H4 (cell line): ENCODE results near the gene NPAS4. TPM values are rescaled to one million over a fixed set of nuclear protein-coding genes. Genes with fewer than 3 reads are reported as not detected.

Source experiments
- total RNA-seq: library from RNA; depleted of rRNA; stranded (reverse); fragments of >200 nt; shearing (Covaris generic); gene quantifications from 2 replicates; pipeline ENCODE4 v1.2.3, GENCODE V29; 2014; rRNA removed

The NPAS4 gene
- total RNA-seq, 1 experiment from 2014 or later: not detected

Other genes with a start within 250 kb of the NPAS4 start
- gene KLC2, start 163.3 kb upstream of the NPAS4 start, total RNA-seq: 9.0 and 15.1 TPM in 2 replicates
- 98.6 and 111 TPM in 2 replicates for gene RAB1B, start 152.4 kb upstream of the NPAS4 start, total RNA-seq
- 8.4 and 10.8 TPM in 2 replicates for gene CNIH2, start 142.9 kb upstream of the NPAS4 start, total RNA-seq
- gene YIF1A, start 131.9 kb upstream of the NPAS4 start, total RNA-seq: 114 and 120 TPM in 2 replicates
- 0.08 and 0.10 TPM in 2 replicates for gene TMEM151A, start 129.1 kb upstream of the NPAS4 start, total RNA-seq
- gene CD248, start 104.0 kb upstream of the NPAS4 start, total RNA-seq: not detected in 2 replicates
- gene RIN1, start 84.6 kb upstream of the NPAS4 start, total RNA-seq: 4.3 and 7.4 TPM in 2 replicates
- gene BRMS1, start 75.9 kb upstream of the NPAS4 start, total RNA-seq: 88.2 and 107 TPM in 2 replicates
- 24.5 and 25.2 TPM in 2 replicates for gene B4GAT1, start 73.4 kb upstream of the NPAS4 start, total RNA-seq
- 0.39 and 0.62 TPM in 2 replicates for gene SLC29A2, start 49.3 kb upstream of the NPAS4 start, total RNA-seq
- gene MRPL11, start 17.8 kb downstream of the NPAS4 start, total RNA-seq: 71.8 and 77.7 TPM in 2 replicates
- gene PELI3, start 45.9 kb downstream of the NPAS4 start, total RNA-seq: 5.6 and 7.5 TPM in 2 replicates
- gene DPP3, start 59.4 kb downstream of the NPAS4 start, total RNA-seq: 61.4 and 66.7 TPM in 2 replicates
- 12.3 and 14.9 TPM in 2 replicates for gene BBS1, start 89.6 kb downstream of the NPAS4 start, total RNA-seq
- gene ZDHHC24, start 125.0 kb downstream of the NPAS4 start, total RNA-seq: 7.0 and 19.3 TPM in 2 replicates
- gene ACTN3, start 125.9 kb downstream of the NPAS4 start, total RNA-seq: not detected in 2 replicates
- gene CTSF, start 147.6 kb downstream of the NPAS4 start, total RNA-seq: 9.1 and 11.3 TPM in 2 replicates
- 0.04 and 0.56 TPM in 2 replicates for gene CCDC87, start 172.0 kb downstream of the NPAS4 start, total RNA-seq
- 21.6 and 25.3 TPM in 2 replicates for gene CCS, start 172.2 kb downstream of the NPAS4 start, total RNA-seq
- 27.5 and 34.3 TPM in 2 replicates for gene RBM14, start 195.6 kb downstream of the NPAS4 start, total RNA-seq
- gene RBM4, start 217.7 kb downstream of the NPAS4 start, total RNA-seq: 159 and 164 TPM in 2 replicates